Esophagus squamous epithelium (tissue), 4 donors: ENCODE data around the gene EVI5.

Source experiments
- POLR2A ChIP-seq, 4 donors: fragments of 450-650 bp; IDR thresholded peaks; one replicate each; pipeline ENCODE4 v1.6.1; 2017; ENCODE audit warnings: antibody characterized with exemption in 4 of 4, mild to moderate bottlenecking in 4 of 4, moderate library complexity in 3 of 4
- TF ChIP-seq, protein P1 (sequence below), 6 experiments: fragments of 450-650 bp in 4 of 6; fragments of 200-600 bp in 2 of 6; sonication (generic) in 2 of 6; IDR thresholded peaks; one replicate each; pipeline ENCODE4 v1.5.1; 2016 to 2019; ENCODE audit warnings: antibody characterized with exemption in 6 of 6, mild to moderate bottlenecking in 4 of 6, moderate library complexity in 4 of 6

DNA sequence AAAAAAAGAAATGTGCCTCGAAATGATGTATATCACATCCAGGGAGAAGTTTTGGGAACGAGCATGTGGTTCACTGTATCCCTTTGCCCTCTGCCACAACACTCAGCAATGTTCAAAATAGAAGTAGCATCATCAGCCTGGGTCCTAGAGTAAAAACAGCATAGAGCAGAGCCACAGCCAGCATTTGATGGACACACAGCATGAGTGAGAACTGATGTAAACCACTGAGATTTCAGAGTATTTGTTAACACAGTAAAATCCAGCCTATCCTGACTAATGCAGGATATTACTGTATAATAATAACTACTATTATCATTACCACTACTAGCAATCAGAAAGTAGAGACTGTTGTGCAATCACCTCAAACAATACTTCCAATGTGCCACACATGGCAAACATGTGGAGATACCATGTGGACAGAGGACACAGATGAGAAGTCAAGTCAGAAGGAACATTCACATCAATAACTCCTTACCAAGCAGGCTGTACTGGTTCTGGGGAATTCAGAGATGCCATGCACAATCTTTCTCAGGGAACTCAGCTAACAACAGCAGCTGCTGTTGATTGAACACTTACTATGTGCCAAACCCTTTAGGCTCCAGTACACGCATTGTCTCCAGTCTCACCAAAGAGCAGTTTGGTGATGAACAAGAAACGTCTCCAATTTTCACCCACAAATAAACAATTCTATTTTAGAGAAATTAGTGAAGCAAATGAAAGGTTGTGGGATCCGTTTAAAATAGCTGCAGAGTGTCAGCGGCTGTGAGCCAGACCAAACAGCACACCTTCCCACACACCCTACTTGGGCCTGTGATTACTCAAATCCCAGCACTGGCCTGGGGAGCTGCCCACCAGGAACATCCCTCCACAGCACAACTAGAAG is 281.6 kb downstream of the EVI5 start:
- TF ChIP-seq, protein P1, sequence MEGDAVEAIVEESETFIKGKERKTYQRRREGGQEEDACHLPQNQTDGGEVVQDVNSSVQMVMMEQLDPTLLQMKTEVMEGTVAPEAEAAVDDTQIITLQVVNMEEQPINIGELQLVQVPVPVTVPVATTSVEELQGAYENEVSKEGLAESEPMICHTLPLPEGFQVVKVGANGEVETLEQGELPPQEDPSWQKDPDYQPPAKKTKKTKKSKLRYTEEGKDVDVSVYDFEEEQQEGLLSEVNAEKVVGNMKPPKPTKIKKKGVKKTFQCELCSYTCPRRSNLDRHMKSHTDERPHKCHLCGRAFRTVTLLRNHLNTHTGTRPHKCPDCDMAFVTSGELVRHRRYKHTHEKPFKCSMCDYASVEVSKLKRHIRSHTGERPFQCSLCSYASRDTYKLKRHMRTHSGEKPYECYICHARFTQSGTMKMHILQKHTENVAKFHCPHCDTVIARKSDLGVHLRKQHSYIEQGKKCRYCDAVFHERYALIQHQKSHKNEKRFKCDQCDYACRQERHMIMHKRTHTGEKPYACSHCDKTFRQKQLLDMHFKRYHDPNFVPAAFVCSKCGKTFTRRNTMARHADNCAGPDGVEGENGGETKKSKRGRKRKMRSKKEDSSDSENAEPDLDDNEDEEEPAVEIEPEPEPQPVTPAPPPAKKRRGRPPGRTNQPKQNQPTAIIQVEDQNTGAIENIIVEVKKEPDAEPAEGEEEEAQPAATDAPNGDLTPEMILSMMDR (IDR thresholded peaks at IDR 0.05): no peak
- no peak for TF ChIP-seq POLR2A (IDR thresholded peaks at IDR 0.05)
